Measurements from ENCODE around the gene ISLR2. TPM values are rescaled to one million over a fixed set of nuclear protein-coding genes. Genes with fewer than 3 reads are reported as not detected.
A peak's percentile ranks its signal among the peaks of the same experiment; 100 is the strongest.

The ISLR2 gene
- total and polyA plus RNA-seq, 2 donors from 2014 or later = 0.13 to 1.1 TPM

- FAIRE-seq (no peak), DNase-seq (no peak)
- no peaks in the 10 kb centered on the region for H3K36me3 ChIP-seq (ENCODE audit: control insufficient read depth in 2 of 3, insufficient read depth in 3 of 3, low read length in 3 of 3)
- intact Hi-C loops (cut with DNase I) = no loop called here
- peak overlapping the region in 1 of 2 donors; percentile 72 for H3K27ac ChIP-seq (ENCODE audit: low read depth in 2 of 2, low read length in 2 of 2)
- no peaks in the 10 kb centered on the region for H3K27me3 ChIP-seq (ENCODE audit: control insufficient read depth, insufficient read depth, low read length)
- H3K4me1 ChIP-seq (ENCODE audit: control insufficient read depth in 2 of 3, insufficient read depth in 2 of 3, low read depth in 1 of 3, low read length in 3 of 3) = peaks cover 0 to 23% (median 8%) of the 10 kb centered on the region in 3 donors
- no peak for TF ChIP-seq CTCF (IDR thresholded peaks at IDR 0.05; ENCODE audit: borderline replicate concordance, extremely low read depth, insufficient read depth)
- H3K9ac ChIP-seq (ENCODE audit: low read length in 3 of 3) = no peak overlapping the region
- no peaks in the 10 kb centered on the region for H3K9me3 ChIP-seq (ENCODE audit: control insufficient read depth in 2 of 3, insufficient read depth in 1 of 3, low read length in 3 of 3)
- H3K4me3 ChIP-seq (ENCODE audit: low read length in 3 of 3) = no peak overlapping the region
Measured at GRCh38 chr15:74171965-74172541, 41.7 kb downstream of the ISLR2 start.

- TF ChIP-seq CTCF (IDR thresholded peaks at IDR 0.05; ENCODE audit: borderline replicate concordance, extremely low read depth, insufficient read depth) = no peak
- Histone ChIP-seq H3K36me3 (ENCODE audit: control insufficient read depth in 2 of 3, insufficient read depth in 3 of 3, low read length in 3 of 3) (no peaks in the 10 kb centered on the region), H3K9ac (ENCODE audit: low read length in 3 of 3) (no peak overlapping the region), H3K27me3 (ENCODE audit: control insufficient read depth, insufficient read depth, low read length) (no peaks in the 10 kb centered on the region), H3K27ac (ENCODE audit: low read depth in 2 of 2, low read length in 2 of 2) (peak overlapping the region in 1 of 2 donors; percentile 72), H3K4me3 (ENCODE audit: low read length in 3 of 3) (peak overlapping the region in 1 of 3 donors; percentile 31), H3K4me1 (ENCODE audit: control insufficient read depth in 2 of 3, insufficient read depth in 2 of 3, low read depth in 1 of 3, low read length in 3 of 3) (peaks cover 0 to 27% (median 10%) of the 10 kb centered on the region in 3 donors), H3K9me3 (ENCODE audit: control insufficient read depth in 2 of 3, insufficient read depth in 1 of 3, low read length in 3 of 3) (no peaks in the 10 kb centered on the region)
- no peak for FAIRE-seq
- intact Hi-C loops (cut with DNase I) = no loop called here
- peak in 4 of 5 donors; percentile 68 to 94 (median 83) for DNase-seq
Measured at GRCh38 chr15:74172701-74173379, 42.5 kb downstream of the ISLR2 start.

- Histone ChIP-seq H3K9ac (ENCODE audit: low read length in 3 of 3) (peak within 1 kb of the TSS in 1 of 3 donors; percentile 7), H3K9me3 (ENCODE audit: control insufficient read depth in 2 of 3, insufficient read depth in 1 of 3, low read length in 3 of 3) (no peaks in the 10 kb centered on the region), H3K36me3 (ENCODE audit: control insufficient read depth in 2 of 3, insufficient read depth in 3 of 3, low read length in 3 of 3) (no peaks in the 10 kb centered on the region), H3K27me3 (ENCODE audit: control insufficient read depth, insufficient read depth, low read length) (no peaks in the 10 kb centered on the region), H3K4me1 (ENCODE audit: control insufficient read depth in 2 of 3, insufficient read depth in 2 of 3, low read depth in 1 of 3, low read length in 3 of 3) (peaks cover 0 to 27% (median 10%) of the 10 kb centered on the region in 3 donors), H3K4me3 (ENCODE audit: low read length in 3 of 3) (peak within 1 kb of the TSS in 2 of 3 donors; percentile 21 to 31), H3K27ac (ENCODE audit: low read depth in 2 of 2, low read length in 2 of 2) (peak within 1 kb of the TSS in 1 of 2 donors; percentile 72)
- DNase-seq (peak in 4 of 5 donors; percentile 56 to 86 (median 82)), FAIRE-seq (no peak)
- TF ChIP-seq CTCF (IDR thresholded peaks at IDR 0.05; ENCODE audit: borderline replicate concordance, extremely low read depth, insufficient read depth) = no peak
- intact Hi-C loops (cut with DNase I) = no loop called here
Measured at GRCh38 chr15:74173380-74174218, 43.2 kb downstream of the ISLR2 start, which contains the start of gene ISLR. TSS of gene ISLR (plus strand) at chr15:74173710. CDS start at chr15:74174859, 1,149 bp downstream.
